GM18508 (cell line): ENCODE data around the gene SLC1A7.
"Not testable (repeated sequence)": the region's sequence is repeated elsewhere in the genome, so short reads cannot be mapped to it uniquely, and the experiment has no call there.

Experiments used
- ATAC-seq: cut with Tn5 transposase; IDR thresholded peaks from one replicate; pipeline ENCODE4 v1.9.1; 2021; ENCODE audit warnings: moderate number of reproducible peaks; ENCODE audit not compliant: insufficient read depth, unreplicated experiment

The SLC1A7 gene

DNA sequence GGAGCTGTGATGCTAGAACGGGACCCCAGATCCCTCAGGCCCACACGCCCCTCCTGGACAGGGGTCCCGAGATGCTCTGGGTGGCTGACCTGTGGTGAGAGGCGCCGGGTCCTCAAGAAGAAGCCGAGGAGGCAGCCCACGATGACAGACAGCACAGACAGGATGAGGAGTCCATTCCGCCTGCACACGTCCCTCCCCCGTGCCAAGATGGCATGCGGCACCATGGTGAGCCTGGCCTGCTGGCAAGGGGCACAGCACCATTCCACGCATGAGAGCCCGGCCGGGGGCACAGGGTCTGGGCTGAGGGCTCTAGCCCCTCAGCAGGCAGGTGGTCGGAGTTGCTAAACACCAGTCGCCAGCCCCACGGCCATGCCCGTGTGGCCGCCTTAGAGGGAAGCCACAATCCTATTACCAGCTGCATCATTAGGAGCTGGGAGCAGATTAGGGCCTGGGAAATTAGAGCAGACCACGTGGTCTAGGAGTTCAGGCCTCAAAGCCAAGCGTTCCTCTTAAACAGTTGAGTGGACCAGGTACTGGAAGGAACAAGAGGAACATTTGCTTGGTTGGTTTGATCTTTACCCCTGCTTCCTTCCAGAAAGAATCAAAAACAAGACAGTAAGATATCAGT is at the start of gene SLC1A7:
Gene SLC1A7 (minus strand): TSS at position 413 of the 628 bp plus-strand sequence. CDS start 189 bp downstream, at position 224.
- ATAC-seq: no peak

DNA sequence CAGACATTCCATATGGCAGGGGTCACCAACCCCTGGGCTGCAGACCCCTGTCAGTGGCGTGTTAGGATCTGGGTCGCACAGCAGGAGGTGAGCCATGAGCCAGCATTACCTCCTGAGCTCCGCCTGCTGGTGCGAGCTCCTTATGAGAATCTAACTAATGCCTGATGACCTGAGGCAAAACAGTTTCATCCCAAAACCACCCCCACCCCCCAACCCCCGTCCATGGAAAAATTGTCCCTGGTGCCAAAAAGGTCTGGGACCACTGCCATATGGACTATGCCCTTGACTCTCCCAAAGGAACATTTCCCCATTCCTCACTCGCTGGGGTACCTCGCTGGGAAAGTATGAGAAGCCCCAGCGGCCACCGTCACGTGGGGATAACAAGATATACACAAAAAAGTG is 47.8 kb upstream of the SLC1A7 start:
- ATAC-seq: no peak

DNA sequence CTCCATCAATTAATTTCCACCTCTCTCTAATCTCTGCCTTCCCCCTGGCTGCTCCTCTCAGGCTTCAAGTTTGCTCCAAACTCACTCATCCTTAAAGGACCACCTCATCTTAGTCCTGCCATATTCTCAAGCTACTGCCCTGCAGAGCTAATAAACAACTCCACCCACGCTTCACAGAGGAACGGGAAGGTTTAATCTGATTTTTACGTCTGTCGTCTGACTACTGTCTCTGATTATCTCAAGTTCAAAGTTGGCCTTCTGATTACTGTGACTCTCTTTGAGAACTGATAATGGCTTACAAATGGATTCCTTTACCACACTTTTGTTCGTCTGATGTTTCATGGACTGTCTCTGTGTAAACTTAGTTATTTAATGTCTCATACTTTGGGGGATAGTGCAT is 46.6 kb upstream of the SLC1A7 start:
- no peak for ATAC-seq

DNA sequence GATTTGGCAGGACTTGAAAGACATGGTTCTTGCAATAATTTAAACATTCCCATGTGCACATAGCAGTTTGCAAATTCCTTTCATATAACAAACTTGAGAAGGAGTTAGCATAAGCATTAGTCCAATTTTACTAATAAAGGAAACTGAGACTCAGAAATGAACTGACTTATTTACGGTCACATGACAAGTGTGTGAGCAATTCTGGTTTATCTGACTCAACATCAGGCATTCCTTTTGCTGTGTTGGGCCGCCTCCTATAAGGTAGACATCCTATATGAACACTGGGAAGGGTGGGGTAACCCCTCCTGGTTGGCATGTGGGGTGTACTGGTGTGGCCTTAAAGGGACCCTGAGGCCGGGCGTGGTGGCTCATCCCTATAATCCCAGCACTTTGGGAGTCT is 45.7 kb upstream of the SLC1A7 start:
- ATAC-seq: no peak

DNA sequence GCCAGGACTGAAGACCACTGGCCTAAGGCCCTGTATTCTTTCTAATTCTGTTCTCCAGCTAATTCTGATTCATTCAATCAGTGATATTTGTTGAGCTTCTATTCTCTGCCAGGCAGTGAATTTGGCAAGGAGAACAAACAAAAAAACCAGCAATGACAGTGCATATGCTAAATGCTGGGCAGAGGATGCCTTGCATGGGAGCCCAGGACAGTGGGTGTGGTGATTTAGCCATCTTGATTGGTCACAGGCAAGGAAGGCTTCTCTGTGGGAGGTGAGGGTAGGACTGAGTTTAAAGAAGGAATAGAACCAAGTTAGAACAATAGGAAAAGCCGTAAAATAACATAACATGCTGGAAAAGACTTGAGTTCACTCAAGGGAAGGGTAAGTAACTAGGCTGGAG is 45.0 kb upstream of the SLC1A7 start:
- ATAC-seq: no peak

DNA sequence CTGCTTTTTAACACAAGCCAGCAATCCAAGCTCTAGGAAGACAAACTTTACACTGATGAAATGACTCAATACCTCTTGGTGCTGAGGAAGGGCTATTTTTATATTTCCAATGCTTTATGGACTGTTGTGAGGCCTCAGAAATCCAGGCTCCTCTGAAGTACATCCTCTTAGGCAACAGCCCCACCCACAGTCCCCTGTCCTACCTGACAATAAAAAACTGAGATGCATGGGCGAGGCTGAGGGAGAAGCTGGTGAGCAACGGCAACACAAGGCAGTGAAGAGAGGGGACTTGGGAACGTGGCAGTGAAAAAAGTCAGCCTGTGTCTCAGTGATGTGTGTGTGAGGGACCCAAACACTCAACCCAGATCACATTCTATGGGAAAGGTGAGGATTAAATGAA is 44.1 kb upstream of the SLC1A7 start:
- no peak for ATAC-seq

DNA sequence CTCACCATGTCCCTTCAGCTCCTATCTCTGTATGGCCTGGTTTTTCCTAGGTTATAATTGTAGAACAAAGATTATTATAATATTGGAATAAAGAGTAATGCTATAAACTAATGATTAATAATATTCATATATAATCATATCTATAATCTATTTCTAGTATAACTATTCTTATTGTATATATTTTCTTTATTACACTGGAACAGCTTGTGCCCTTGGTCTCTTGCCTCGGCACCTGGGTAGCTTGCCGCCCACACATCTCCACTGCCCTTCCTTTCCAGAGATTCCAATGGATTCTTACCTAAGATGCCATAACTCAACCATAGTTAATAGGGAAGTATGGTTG is 43.5 kb upstream of the SLC1A7 start:
- ATAC-seq: not testable (repeated sequence)

DNA sequence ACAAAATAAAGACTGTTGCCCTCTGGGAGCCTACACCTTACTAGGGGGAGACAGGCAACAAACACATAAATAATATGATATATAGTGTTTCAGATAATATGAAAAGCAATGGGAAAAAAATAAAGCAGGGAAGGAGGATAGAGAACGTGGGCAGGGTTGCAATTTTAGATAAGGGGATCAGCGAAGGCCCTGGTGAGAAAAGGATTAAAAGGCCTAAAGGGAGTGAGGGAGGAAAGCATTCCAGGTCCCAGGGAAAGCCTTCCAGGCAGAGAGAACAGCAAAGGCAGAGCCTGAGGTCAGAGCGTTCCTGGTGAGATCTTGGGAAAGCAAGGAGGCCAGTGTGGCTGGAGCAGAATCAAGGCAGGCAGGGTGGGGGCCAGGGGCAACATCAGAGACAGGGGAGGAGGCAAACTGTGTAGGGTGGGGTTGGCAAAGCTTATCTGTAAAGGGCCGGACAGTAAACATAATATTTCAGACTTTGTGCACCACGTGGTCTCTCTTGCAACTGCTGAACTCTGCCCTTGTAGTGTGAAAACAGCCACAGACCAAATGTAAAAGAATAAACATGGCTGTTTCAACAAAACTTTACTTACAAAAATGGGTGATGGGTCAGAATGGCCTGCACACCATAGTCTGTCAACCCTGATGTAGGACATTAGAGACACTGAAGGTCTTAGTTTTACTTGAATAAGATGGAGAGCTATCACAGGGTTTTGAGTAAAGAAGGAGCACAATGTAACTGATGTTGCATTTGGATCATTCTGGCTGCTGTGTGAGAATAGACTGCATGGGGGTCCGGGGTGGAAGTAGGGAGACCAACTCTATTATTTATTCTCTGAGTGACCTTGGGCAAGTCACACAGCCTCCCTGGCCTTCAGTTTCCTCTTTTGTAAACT is 40.9 kb upstream of the SLC1A7 start:
- ATAC-seq: no peak

DNA sequence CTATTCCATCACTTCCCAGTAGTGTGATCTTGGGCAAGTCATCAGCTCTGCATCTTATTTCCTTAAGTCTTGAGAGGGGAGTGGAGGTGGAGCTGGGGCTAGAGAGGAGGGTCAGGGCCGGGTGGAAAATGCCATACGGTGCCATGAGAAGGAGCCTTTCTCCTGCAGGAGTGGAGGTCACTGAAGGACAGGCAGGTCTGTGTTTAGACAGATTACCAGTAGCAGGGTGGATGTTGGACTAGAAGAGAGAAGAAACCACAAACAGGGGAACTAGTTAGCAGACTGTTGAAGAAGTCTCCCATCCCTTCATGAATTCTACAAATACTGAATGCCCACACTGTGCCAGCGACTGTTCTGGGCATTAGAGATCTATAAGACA is 40.3 kb upstream of the SLC1A7 start:
- no peak for ATAC-seq

DNA sequence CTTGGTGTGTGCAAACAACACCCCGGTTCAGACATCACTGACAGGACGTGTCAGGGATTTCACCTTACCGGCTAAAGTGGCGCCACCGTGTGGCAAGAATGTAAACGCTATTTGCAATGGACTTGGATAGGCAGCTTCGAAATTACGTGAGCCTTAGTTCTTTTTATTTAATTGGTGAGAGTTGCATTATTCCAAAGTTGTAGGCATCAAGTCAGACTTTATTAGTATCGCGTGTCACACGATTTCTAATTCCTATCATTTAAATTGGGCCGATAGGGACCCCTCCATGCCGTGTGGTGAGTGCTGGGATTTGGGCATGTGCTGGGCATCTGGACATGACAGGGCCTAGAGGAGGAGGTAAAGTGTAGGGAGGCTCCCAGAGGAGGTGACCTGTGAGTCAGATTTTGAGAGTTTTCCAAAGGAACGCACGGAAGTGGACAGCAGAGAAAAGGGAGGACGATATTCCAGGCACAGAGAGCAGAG is 39.7 kb upstream of the SLC1A7 start:
- ATAC-seq: no peak

DNA sequence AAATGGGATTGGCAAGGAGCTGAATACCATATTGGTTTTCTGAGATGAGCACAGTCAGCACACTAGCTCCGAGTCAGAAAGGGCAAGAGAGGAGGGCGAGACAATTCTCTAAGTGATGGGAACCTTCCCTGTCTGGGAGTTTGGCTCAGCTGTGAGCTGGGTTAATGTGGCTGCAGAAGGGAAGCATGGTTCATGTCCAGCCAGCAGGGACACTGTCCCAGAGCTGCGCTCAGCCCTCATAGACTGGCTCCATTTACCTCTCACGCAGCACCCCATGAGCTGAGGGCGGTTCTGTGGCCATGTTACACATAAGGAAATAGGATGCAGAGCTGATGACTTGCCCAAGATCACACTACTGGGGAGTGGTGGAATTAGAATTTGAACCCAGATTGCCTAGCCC is 38.5 kb upstream of the SLC1A7 start:
- no peak for ATAC-seq

DNA sequence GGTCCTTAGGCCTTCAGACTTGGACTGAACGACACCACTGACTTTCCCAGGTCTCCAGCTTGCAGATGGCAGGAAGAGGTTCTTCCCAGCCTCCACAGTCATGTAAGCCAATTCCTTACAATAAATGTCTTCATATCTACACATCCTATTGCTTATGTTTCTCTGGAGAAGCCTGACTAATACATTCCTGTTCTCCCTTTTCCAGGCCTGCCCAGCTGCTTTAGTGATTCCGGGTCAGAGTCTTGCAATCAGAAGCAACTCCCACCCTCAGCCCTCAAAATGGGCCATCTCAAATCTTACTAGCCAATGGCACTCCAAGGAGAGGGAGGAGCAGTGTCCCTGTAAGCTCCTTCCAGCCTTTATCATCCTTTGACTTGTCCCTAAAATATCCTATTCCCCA is 37.8 kb upstream of the SLC1A7 start:
- no peak for ATAC-seq

DNA sequence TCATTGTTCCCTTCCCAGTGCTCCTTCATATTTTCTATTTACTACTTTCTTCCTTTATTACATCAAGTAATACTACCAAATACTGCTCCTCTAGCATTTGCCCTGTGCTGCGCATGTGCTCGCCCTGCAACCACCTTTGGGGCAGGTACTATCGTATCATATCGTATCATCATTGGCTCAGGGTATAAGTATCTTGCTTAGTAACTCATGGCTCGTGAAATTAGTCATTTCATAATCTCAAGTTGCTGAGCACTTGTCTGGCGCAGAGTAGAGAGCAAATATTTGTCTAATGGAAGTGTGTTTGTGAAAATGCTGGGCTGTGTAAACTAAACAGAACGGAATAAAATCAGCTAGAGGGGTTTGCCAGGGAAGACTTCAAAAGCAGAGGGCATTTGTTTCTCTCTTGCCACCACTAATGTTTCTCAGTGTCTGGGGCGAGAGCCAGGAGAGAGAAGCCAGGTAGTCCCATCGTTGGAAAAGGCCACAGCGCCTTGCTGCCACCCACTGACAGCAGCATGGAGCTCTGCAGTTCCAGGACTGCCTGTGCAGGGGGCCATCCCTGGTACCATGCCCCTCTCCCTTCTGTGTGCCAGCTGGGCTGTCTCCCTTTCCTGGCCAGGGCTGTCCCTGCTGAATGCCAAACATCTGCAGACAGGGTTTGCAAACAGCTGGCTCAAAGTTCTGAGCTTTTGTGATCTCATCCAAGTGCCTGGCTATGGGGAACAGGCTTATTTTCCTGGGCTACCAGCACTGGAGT is 34.2 kb upstream of the SLC1A7 start:
- ATAC-seq: no peak

DNA sequence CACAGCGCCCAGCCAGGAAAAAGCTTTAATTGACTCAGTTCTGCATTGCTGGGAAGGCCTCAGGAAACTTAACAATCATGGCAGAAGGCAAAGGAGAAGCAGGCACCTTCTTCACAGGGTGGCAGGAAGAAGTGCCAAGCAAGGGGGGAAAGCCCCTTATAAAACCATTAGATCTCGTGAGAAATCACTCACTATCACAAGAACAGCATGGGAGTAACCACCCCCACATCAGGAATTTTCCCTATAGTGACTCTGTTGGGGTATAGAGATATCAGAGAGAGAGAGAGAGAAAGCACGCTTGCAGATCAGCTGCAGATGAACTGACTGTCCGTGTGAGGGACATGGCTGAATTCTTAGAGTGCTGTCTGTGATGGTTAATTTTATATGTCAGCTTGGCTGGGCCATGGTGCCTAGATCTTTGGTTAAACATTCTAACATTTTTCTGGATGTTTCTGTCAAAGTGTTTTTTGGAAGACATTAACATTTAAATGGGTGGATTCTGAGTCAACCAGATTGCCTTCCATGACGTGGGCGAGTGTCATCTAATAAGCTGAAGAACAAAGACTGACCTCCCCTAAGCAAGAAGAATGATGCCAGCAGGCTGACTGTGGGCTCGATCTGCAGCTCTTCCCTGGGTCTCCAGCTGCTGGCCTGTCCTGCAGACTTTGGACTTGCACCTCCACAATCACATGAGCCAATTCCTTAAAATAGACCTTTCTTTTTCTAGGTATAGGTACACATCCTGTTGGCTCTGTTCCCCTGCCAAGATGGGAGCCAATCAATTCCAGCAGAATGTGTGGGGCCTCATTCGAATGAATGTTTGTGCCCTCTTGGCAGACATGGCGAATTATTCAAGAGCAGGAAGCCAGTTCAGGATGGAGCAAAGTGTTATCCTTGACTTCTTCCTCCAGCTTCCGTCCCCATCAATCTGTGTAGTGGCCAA is 32.8 kb upstream of the SLC1A7 start:
- no peak for ATAC-seq

DNA sequence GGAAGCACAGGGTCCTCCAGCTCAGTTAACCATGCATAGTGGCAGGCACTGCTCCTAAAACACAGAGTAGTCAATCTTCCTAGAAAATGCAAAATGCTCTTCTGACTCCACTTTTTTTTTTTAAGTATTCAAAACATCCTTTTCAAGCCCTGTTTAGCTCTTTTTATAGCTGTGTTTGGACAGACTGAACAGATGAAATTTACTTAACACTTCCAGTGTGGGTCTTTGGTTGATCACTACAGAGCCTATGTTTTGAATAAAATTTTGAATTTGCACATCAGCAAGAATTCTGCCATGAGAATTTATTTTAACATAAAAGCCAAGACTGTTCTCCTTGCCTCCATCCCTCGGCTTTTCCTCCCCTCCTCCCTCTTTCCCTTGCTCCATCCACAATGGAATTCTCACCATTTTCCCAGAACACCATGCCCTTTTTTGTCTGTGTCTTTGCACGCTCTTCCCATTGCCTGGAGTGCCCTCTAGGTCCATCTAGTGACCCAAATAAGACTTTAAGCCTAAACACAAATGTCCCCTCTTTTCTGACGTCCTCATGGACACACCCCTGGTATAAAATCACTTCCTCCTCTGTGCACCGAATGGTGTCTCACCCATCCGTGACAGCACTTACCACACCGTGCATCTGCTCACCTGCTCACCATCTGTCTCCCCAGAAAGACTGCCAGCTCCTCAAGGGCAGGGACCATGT is 30.1 kb upstream of the SLC1A7 start:
- no peak for ATAC-seq

DNA sequence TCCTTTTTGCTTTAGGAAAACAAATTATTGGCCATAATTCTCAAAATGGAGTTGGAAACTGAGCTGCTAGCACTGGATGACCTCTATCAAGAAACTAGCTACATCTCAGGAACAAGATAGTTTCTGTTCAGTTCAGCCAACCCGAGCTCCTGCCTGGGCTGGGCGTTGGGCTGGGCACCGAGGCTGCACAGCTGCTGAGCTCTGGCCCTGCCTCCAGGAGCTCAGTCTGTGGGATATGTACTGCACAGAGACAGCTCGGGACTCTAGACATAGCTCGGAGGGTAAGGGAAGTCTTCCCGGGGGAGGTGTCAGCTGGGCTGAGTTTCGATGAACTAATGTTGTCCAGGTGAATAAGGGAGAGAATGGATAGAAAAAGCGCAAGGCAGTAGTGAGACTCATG is 24.5 kb upstream of the SLC1A7 start:
- ATAC-seq: no peak

DNA sequence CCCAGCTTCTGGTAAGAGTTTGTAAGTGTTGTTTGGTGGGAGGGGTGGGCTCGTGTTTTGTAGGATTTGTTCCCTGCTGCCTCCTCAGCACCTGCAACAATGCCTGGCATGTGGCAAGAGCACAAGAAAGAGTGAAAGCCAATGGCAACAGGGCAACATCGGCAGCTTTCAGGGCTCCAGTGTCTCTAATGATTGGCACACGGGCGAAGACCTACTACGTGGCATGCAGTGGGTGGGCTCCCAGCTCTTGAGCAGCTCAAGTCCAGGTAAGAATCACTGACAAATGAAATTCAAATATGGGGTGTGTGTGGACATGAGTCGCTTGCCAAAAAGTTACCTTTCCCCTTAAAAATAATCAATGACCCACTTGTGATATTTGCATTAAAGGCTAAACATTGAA is 23.9 kb upstream of the SLC1A7 start:
- no peak for ATAC-seq

DNA sequence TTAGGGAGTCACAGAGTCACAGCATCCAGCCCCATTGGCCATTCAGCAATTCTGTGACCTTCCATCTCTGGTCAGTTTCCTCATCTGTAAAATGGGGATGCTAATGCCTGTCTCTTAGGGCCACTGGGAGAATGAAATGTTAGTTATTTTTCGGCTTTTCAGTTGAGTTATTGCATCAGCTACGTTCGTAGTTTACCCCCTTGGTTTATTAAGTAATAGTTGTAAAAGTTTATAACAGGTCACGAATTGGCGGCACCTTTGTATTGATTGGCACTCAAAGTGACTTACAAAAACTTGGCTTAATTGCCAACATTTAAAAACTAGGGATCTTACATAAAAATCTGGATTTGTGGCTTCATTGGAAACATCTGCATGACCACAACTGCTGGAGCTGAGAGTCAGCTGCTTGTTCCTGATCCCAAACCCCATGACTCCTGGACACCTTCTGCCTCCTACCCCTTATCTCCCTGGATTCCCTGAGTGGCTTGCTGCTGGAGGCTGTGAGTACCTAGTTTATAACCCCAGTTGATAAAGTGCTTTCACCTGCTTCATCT is 23.0 kb upstream of the SLC1A7 start:
- ATAC-seq: no peak

DNA sequence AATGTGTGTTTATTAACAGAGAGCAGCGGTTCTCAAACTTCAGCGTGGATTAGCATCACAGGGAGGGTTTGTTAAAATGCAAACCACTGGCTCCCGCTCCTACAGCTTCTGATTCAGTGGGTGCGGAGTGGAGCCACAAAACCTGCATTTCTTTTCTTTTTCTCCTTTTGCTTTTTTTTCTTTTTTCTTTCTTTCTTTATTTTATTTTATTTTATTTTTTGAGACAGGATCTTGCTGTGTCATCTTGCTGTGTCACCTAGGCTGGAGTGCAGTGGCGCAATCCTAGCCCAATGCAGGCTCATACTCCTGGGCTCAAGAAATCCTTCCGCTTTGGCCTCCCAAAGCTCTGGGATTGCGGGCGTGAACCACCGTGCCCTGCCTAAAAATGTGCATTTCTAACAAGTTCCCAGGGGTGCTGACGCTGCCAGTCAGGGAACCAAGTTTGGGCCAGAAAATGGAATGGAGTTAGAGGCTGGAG is 20.9 kb upstream of the SLC1A7 start:
- ATAC-seq: no peak
